Stimulated activated CD4-positive, alpha-beta T cell treated with anti-CD3 and anti-CD28 coated beads, Interleukin-12 subunit alpha, Interleukin-12 subunit beta, amount 100 ng/mL, for 4 hours (primary cell): Measurements from ENCODE around the gene PLXDC1.
"Not testable (repeated sequence)": the region's sequence is repeated elsewhere in the genome, so short reads cannot be mapped to it uniquely, and the experiment has no call there.

Source experiments
- DNase-seq: peaks from one replicate; pipeline ENCODE4 v3.0.0-alpha.2; 2020

PLXDC1 gene

DNA sequence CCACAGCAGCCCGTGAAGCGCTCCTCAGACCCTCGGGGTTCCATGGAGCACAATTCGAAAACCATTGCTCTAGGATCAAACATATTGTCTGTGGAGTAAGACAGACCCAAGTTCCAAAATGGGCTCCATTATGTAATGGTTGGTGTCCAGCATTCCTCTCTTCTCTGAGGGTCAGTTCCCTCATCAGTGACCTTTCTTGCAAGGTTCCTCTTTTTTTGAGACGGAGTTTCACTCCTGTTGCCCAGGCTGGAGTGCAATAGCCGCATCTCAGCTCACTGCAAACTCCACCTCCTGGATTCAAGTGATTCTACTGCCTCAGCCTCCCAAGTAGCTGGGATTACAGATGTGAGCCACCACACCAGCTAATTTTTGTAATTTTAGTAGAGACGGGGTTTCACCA lies 28.4 kb downstream of the PLXDC1 start:
- DNase-seq: no peak

DNA sequence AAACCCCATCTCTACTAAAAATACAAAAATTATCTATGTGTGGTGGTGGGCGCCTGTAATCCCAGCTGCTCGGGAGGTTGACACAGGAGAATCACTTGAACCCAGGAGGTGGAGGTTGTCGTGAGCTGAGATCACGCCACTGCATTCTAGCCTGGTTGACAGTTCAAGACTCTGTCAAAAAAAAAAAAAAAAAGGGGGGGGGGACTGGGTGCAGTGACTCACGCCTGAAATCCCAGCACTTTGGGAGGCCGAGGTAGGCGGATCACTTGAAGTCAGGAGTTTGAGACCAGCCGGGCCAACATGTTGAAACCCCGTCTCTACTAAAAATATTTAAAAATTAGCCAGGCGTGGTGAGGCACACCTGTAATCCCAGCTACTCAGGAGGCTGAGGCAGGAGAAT lies 29.5 kb downstream of the PLXDC1 start:
- not testable (repeated sequence) for DNase-seq

DNA sequence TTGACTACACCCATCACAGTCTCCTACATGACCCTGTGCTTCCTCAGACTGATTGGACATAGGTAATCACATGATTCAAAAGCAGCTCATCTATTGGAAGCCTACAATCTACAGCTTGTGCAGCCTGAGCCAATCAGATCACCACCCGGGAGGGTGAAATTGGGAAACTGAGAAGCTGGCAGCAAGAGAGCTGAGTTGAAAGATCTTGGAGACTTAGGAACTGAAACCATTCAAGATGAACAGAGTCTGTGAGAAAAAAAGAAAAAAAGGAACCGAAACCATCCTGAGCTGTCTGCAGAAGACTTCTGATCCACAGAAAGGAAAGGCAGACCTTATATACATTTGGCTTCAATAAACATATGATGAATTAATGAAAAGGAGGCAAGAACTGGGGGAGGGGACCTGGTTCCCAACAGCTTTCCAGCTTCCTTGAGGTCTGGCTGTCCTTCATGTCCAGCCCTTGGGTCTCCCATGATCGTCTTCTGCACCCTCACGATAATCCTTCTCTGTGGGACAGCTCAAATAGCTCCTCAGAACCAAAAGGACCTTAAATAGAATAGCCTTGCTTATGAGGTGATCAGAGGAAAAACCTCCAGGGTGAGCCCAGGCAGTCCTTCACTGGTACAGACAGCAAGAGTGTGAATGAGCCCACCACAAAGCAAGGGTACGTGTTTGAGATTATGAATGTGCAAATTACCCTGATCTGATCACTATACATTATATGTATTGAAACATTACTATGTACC lies 32.6 kb downstream of the PLXDC1 start:
- DNase-seq: no peak

DNA sequence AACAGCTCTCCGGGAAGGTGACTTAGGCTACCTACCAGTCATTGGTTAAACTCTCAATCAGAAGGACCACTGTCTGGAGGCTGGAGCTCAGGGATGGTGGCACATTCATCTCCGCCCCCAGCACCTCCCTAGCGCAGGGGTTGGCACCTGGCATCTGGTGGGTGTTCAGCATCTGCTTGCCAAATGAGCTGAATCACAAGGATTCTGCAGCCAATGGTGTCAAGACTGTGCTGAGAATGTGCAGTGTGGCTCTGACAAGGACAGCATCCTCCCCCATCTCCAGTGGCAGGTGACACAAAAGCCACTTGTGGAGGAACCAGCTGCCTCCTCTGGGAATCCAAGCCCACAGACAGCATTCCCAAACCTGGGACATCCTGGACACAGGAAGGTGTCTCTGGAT lies 35.2 kb downstream of the PLXDC1 start:
- no peak for DNase-seq

DNA sequence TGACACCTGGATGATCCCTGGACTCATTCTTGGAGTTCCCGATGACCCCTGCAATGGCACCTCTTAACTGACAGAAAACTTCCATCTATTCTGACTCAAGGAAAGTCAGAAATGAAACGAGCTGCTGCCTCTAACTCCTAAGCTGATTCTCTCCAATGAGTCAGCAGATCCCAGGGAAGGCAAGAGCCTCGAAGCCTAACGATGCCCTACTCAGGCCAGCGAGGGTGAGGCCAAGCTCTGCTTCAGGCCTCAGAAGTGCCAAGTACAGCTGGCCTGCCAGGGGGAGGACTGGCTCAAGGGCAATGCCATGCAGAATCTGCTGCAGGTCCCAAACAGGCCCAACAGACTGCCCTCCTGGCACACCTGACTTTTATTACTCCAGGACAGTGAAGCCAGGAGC lies 36.3 kb downstream of the PLXDC1 start:
- DNase-seq: no peak

DNA sequence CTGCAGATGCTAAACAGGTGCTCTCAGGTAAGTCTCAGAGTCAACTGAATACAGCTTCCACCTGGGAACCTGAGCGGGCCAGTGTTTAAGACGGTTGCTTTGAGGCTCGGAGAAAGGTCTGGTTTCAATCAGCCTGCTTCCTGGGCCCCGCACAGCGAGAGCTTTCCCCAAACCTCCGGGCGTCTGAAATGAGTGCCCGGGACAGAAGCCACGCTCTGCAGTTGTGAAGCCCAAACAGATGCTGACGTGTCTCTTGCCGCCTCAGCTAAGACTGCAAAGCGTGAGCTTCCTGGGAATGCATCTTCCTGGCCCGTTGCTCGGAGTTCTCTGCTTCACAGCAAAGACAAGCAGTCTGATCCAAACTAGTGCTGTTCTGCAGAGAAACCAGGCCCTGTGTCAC lies 36.7 kb downstream of the PLXDC1 start:
- no peak for DNase-seq

DNA sequence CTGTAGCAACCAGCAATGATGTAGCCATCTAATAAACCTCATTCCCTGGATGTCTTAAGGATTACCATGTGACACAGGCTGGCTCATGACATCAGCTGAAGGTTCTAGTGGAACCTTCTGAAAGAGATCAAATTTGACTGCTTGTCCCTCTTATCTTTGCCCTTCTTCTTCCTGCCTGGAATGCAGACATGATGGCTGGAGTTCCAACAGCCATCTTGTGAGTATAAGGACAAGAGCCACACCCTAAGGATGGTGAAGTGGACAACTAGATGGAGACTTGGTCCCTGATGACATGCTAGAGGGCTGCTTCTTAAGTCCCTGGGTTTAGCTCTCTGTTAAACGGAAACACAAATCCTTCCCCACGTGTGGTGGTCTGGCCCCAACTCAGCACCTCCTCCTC lies 37.6 kb downstream of the PLXDC1 start:
- no peak for DNase-seq

DNA sequence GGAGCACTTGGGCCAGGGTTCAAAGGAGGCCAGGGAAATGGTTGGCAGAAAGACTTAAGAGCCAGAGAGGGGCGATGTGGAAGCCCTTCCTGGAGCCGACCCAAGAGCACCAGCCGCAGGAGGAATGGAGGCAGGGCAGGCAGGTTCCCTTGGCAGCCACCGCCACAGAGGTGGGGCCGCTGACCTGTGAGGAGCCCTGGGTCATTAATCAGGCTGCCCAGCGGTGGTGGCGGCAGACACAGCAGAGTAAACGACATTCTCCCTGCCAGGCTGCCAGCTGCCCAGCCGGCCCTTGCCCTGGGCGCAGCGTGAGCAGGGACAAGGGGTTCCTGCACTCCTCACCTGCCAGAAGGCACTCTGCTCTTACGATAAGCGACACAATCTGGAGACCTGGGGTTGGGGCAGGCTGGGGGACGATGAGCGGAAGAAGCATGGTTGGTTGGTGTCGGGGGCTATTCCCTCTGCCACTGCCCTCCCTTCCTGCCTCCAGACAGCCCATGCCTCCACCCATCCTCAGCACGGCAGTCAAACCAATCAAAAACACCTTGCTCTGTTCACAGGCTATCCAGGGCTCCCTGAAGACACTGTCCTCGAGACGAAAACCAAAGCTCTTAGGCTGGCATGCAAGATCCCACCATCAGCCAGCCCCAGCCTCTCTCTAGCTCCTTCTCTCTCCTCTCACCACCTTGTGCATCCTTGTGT lies 40.9 kb downstream of the PLXDC1 start:
- DNase-seq: no peak

DNA sequence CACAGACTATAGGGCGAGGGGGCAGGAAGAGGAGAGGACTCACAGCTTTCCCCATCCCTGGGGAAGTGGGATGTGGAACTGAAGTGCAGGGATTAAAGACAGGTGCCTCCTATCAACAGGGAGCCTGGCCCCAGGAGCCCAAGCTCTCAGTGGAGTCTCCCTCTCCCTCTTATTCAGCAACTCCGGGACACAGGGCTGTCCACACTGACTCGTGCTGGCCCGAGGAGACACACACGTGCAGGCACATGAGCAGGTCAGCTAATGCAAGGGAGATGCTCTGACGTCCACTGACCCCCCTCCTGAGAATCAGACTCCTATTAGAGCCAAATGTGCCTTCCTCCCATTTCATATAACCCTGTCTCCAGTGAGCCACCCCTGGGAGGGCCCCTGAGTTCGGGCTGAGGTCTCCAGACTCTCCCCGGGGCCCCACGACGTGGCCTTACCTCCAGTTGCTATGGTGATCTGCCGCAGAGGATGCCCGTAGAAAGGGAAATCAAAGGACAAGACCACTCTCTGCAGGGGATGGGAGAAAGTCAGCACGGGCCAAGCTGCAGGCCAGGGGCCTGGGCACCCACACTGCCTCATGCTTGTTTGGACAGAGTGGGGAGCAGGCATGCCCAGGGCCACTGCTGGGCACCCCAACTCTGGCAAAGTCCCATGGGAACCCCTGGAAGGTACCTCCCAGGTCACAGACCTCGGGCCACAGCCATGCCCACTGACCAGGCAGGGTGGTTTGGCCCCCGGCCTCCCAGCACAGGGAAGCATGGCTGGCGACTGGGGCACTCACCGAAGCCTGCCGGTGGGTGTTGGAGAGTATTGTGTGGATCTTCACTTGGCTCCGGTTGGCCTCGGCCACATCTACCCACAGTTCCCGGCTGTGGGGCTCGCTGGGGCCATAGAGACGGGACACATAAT lies 42.7 kb downstream of the PLXDC1 start:
- no peak for DNase-seq

DNA sequence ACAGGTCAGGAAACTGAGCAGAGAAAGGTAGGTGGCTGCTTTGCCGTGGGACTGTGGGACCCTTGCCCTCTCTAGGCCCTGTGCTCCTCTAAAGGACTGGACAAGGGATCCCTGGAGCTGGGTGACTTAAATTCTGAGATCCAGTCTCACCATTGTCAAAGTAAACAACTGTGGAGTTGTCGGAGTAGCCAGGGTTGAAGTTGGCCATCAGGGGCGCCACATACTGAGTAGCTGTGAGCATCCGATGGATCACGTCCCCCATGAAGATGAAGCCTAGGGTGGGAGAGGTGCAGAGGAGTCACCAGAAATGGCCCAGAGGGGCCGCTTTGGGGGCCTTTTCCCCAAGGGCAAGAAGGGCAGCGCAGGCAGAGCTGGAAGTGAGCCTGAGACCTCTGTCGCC lies 43.5 kb downstream of the PLXDC1 start:
- DNase-seq: no peak

DNA sequence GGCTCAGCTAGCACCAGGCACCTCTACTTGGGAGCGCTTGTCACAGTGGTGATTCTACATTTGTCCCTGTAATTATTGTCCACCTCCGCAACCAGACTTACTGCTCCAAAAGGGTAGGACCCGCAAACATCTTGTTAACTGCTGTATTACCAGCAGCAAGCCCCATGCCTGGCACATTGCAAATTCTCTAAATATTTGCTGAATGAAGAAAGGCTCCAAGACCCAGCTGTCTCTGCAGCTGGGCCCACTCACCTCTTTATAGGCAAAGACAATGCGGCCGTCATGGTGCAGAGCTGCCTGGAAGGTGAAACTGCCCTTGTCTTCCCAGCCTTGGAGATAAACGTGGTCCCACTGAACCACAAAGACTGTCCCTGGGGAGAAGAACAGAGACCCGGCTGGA lies 44.3 kb downstream of the PLXDC1 start:
- DNase-seq: no peak

DNA sequence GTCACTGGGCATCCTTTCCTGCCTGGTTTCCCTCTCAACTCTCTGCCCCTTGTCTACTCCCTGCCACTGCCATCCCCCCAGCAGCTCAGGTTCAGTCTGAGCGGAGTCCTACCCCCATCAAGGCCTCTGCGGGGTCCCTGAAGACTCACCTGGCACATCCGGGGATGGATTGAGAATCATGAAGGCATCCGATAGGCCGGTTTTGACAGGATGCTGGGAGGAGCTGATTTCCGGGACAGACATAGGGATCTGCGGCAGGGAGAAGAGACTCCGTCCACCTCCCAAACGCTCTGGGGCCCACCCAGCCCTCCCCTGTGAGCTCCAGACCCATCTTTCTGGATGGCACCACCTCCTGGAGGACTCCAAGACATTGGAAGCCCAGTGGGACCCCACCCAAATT lies 45.7 kb downstream of the PLXDC1 start:
- DNase-seq: no peak

DNA sequence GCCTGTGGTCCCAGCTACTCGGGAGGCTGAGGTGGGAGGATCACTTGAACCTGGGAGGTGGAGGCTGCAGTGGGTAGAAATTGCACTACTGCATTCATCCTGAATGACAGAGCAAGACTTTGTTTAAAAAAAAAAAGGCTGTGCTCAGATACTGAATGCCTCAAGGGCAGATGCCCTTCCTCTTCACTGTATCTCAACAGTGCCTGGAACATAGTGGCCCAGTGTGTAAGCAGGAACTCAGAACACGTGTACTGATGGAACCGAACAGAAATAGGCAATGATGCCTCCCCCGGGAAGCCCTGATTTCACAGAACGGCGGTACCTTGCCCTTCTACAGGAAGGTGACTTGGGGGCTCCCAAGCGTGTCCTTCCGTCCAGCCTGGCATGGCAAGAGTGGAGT lies 46.8 kb downstream of the PLXDC1 start:
- DNase-seq: no peak

DNA sequence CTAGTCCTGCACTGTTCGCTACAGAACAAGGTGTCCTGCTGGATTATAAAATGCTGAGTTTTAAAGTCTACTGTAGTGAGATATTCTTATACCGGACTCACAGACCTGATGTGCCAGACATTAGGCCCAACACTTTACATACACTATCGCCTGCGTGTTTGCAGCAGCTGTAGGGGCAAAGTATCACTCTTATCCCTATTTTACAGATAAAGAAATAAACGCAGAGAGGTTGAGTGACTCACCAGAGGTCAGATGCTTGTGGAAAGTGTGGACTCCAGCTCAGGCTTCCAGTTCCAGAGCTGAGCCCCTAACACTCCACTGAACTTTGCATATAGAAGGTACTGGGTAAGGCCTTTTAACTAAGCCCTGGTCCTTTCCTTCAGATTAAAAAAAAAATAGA lies 47.4 kb downstream of the PLXDC1 start:
- DNase-seq: no peak

DNA sequence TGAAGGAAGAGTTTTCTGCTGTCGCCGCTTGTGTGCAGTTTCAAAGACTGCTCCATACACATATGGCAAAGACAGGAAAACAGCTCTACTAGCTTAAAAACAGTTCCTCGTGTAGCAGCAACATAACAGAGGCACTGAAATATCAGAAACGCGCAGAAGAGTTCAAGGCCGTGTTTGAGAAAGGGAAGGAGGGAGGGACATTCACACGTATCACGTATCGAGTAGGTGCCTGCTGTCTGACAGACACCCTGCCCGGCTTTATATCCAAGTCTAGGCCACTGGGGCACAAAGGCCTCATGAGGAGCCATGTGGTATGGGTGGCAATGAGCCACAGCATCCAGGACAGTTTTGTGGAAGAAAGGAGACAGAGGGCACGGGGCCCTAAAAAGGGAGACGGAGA lies 50.3 kb downstream of the PLXDC1 start:
- DNase-seq: no peak

DNA sequence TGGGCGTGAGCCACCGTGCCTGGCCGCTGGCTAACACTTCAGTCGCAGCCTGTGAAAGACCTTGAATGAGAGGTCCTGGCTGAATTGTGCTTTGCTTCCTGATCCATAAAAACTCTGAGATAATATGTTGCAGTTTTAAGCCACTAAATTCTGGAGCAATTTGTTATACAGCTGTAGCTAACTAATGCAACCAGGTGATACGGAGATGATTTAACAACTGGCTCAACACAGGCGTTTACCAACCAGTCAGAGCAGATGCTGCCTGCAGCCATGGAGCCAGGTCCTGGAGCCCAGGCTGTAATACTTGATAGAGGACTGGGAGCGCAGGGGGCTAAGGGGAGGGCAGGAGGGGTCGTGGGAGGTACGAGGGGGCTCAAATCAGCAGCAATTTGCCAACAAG lies 50.9 kb downstream of the PLXDC1 start:
- no peak for DNase-seq

DNA sequence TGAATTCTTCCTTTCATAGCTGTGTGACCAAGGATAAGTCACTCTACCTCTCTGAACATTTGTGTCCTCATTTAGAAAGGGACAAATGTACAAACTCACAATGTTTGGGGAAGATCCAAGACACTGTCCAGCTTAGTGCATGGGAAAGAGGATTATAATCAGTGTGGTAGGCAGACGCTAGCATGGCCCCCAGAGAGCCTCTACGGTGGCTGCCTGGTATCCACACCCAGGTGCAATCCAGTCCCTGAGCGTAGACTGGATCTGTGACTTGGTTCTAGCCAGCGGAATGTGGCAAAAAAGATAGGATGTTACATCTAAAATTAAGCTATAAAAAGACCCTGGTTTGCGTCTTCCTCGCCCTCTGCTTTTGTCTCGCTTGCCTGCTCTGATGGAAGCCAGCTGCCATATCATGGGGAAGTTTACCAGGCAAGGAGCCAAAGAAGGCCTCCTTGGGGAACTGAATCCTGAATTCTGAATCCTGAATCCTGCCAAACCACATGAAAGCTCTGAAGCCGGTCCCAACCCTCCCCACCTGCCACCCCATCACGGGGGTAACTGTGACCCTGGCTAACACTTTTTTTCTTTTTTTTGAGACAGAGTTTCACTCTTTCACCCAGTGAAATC lies 51.7 kb downstream of the PLXDC1 start:
- DNase-seq: no peak

DNA sequence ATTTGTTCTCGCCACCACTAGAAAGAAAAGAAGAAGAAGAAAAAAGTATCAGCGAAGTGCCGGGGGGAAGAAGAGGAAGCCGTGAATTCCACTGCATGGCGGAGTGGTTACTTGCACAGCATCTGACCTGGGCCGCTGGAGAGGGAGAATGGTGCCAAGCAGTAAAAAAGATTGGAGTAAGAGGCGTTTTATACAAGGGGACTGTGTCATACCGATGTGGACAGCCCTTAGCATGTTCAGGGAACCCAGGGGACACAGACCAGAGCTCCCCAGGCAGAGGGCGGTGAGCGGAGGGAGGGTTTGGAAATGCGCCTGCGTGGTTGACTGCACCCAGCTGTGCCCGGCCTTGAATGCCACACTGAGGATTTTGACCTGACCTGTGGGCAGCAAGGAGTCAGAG lies 52.8 kb downstream of the PLXDC1 start:
- no peak for DNase-seq

DNA sequence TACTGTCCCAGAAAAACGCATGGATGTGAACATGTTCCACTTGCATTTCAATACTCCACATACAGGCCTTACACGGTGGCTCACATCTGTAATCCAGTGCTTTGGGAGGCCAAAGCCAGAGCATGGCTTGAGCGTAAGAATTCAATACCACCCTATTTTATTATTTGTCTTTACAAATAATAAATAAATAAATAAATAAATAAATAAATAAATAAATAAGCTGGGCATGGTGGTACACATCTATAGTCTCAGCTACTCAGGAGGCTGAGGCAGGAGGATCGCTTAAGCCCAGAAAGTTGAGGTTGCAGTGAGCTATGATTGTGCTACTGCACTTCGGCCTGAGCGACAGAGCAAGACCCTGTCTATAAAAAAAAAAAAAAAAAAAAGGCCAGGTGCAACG lies 53.9 kb downstream of the PLXDC1 start:
- DNase-seq: no peak

DNA sequence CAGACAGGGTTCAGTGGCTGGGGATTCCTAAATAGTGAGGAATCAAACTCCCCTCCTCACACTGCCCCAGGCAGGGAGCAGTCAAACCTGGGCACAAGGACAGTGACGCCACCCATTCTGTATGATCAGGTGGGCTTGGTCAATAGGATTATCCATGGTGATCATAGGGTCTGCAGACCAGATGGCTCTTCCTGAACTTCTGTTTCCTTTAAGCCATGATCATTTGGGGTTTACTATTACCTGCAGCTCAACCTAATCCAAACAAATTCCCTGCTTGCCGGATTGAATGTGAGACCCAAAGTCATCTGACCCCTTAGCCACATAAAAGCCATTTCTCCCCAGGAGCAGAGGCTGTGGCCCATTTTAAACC lies 54.3 kb downstream of the PLXDC1 start:
- DNase-seq: no peak

DNA sequence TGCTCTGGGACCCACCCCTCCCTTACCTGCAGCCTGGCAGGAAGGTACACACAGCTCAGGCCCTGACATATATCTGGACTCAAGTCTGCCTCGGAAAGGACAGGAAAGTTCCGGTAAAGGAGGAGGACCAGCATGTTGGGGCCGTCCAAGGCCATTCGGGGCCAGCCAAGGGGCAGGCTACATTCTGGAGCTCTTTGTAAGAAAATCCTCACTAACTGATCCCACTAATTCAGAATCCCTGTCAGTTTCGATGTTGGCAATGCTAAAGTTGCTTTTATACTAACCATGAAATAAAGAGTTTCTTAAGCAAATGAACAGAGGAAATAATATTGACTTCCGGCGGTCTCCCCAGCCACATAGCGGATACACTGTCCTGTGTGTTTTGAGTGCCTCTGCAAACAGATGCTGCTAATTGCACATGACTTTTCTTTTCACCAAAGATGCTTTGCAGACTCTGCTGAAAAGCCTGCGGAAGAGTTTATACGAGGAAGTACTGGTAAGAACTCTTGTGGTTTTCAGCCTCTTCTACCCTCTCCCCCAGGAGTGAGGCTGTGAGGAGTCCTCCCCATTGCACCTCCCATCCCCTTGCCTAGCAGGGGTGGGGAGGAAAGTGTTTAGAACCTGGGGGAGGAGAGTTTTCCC lies 54.8 kb downstream of the PLXDC1 start:
- no peak for DNase-seq

DNA sequence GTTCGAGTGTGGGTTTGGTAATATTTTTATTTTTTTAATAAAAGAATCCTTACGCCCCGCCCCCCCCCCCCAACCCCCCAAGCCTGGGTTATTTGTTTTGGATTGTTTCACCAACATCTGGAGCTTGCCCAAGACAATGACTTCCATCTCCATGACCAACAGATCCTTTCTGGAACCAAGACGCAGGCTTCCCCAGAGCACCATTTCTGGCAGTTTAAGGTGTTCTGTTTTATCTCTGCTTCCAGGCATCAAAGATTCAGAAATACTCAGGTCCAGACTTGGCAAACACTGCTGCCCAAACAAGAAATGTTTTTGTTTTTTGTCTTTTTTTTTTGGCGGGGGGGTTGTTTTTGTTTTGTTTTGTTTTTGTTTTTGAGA lies 56.1 kb downstream of the PLXDC1 start:
- no peak for DNase-seq
